Right ventricle myocardium inferior (tissue), 1 donor: ENCODE measurements around the gene ATP5MK. TPM values are rescaled to one million over a fixed set of nuclear protein-coding genes. Genes with fewer than 3 reads are reported as not detected.

Experiments used
- ATAC-seq: fragments of 200-7000 bp; cut with Tn5 transposase; one replicate; pipeline ENCODE4 v1.9.1; 2020; ENCODE audit warnings: mild to moderate bottlenecking, moderate library complexity
- DNase-seq: peaks from one replicate; pipeline ENCODE4 v3.0.0; 2021; ENCODE audit errors: missing footprints
- intact Hi-C: fragments of 100-400 bp; cut with DNase I; formaldehyde crosslinking; loops from one replicate; pipeline ENCODE4 v1.11.0; 2022
- microRNA-seq: library from miRNA; unstranded; fragments of <30 nt; microRNA quantifications from one replicate; pipeline ENCODE4 v1.2.0, GENCODE V29; 2020
- total RNA-seq: library from RNA; stranded (reverse); fragmentation: NEBNext Ultra II Directional; extraction: Animal tissue kit (Norgen Biotek cat#: 25700); gene quantifications from one replicate; pipeline ENCODE4 v1.2.1, GENCODE V29; 2021
- donor health status: DM: no; HTN: yes; CAD: no; lungs with severe emphysema.

The ATP5MK gene
- total RNA-seq, 1 donor from 2014 or later = 1,179 TPM

- intact Hi-C loops = no loop called here
- no peak for ATAC-seq
- no peak for DNase-seq
Observed at GRCh38 chr10:103350175-103350516, 46.1 kb downstream of the ATP5MK start.

Small RNAs within 50 kb of the gene (microRNA-seq; reads per million reads assigned to microRNA genes)
- gene MIR1307 = 767 reads per million, percentile 80 among the genes with 10 or more reads in this experiment

Other genes starting within 250 kb of the ATP5MK start
- gene NT5C2, start 203.2 kb downstream of the ATP5MK start, total RNA-seq = 52.3 TPM
- gene RPEL1, start 150.6 kb downstream of the ATP5MK start, total RNA-seq = not detected
- not detected for gene INA, start 119.3 kb downstream of the ATP5MK start, total RNA-seq
- gene PCGF6, start 45.3 kb downstream of the ATP5MK start, total RNA-seq = 6.2 TPM
- gene TAF5, start 28.5 kb downstream of the ATP5MK start, total RNA-seq = 3.1 TPM
- gene PDCD11, start 151 bp upstream of the ATP5MK start, total RNA-seq = 12.1 TPM
- 15.2 TPM for gene CALHM2, start 55.9 kb upstream of the ATP5MK start, total RNA-seq
- gene CALHM1, start 62.4 kb upstream of the ATP5MK start, total RNA-seq = not detected
- not detected for gene CALHM3, start 82.8 kb upstream of the ATP5MK start, total RNA-seq
- 0.05 TPM for gene NEURL1, start 97.2 kb upstream of the ATP5MK start, total RNA-seq